ENCODE measurements around the gene KCTD10. TPM values are rescaled to one million over a fixed set of nuclear protein-coding genes. Genes with fewer than 3 reads are reported as not detected.

The KCTD10 gene
- polyA plus RNA-seq, 1 of the 3 experiments (the other 2 are of a cell fraction) = 66.9 TPM

- Histone ChIP-seq H3F3A (replicated peaks; ENCODE audit: insufficient read depth) (no peaks in the 10 kb centered on the region), H3K9me2 (no peaks in the 10 kb centered on the region), H3K27me3 (ENCODE audit: insufficient read depth) (no peaks in the 10 kb centered on the region), H3K9ac (peak overlapping the region; percentile 95), H3K4me1 (ENCODE audit: control insufficient read depth in 1 of 2, insufficient read depth in 2 of 2, low read depth in 1 of 2, low read length in 1 of 2) (peaks cover 16 to 17% of the 10 kb centered on the region in 2 experiments; a peak in 3 of 4 replicates), H3K79me2 (ENCODE audit: insufficient read depth) (peaks cover 90% of the 10 kb centered on the region), H3K36me3 (replicated peaks in 1 of 2; ENCODE audit: control insufficient read depth in 1 of 2, insufficient read depth in 2 of 2, low read length in 1 of 2) (peaks cover 0 to 18% of the 10 kb centered on the region in 2 experiments), H3K4me2 (peak overlapping the region; percentile 80), H4K20me1 (ENCODE audit: insufficient read depth) (peaks cover 29% of the 10 kb centered on the region), H3K9me3 (no peaks in the 10 kb centered on the region), H2AFZ (ENCODE audit: low read depth) (peak overlapping the region; percentile 97), H3K27ac (ENCODE audit: low read depth in 2 of 2, low read length in 1 of 2) (peak overlapping the region; percentile 87 to 96; a peak in 3 of 4 replicates), H3K4me3 (ENCODE audit: low read depth in 2 of 2, low read length in 1 of 2) (peak overlapping the region; percentile 93 to 94)
- 3% methylated on average over 11 of the region's 11 CpGs for WGBS (ENCODE audit: low lambda C conversion rate)
- no peak for TF ChIP-seq TEAD4 (IDR thresholded peaks at IDR 0.05; ENCODE audit: borderline replicate concordance, insufficient read depth)
- no peak for TF ChIP-seq MXI1 (IDR thresholded peaks at IDR 0.05; ENCODE audit: low read depth, low read length)
- no peak for TF ChIP-seq SMC3 (IDR thresholded peaks at IDR 0.05; ENCODE audit: low read depth, low read length)
- no peak for TF ChIP-seq FOSL2 (IDR thresholded peaks at IDR 0.05; ENCODE audit: borderline replicate concordance, low read depth)
- no peak for TF ChIP-seq TAF1 (IDR thresholded peaks at IDR 0.05; ENCODE audit: borderline replicate concordance, low read depth, low read length)
- no peak for TF ChIP-seq NRF1 (IDR thresholded peaks at IDR 0.05; ENCODE audit: low read depth, low read length)
- DNase-seq = no peak
- POLR2A ChIA-PET = interaction anchor here (0.6 to 1.3 kb wide), 3 partner anchors 9 to 434 kb away, joined by 3 read pairs; no protein-coding TSS in a partner anchor
- CTCF ChIA-PET = interaction anchor here (1.1 to 1.7 kb wide), 2 partner anchors 42 to 49 kb away, joined by 3 to 7 read pairs; no protein-coding TSS in a partner anchor
Measured at GRCh38 chr12:109476807-109477184, 304 bp downstream of the KCTD10 start.

GRCh38 chr12:109475993-109476806 lies 900 bp downstream of the KCTD10 start:
- Histone ChIP-seq H3K36me3 (replicated peaks in 1 of 2; ENCODE audit: control insufficient read depth in 1 of 2, insufficient read depth in 2 of 2, low read length in 1 of 2) (peaks cover 0 to 21% of the 10 kb centered on the region in 2 experiments), H3K9me2 (no peaks in the 10 kb centered on the region), H4K20me1 (ENCODE audit: insufficient read depth) (peaks cover 34% of the 10 kb centered on the region), H3K79me2 (ENCODE audit: insufficient read depth) (peaks cover 96% of the 10 kb centered on the region), H3K27me3 (ENCODE audit: insufficient read depth) (no peaks in the 10 kb centered on the region), H3K9ac (peak overlapping the region; percentile 95), H3K4me1 (ENCODE audit: control insufficient read depth in 1 of 2, insufficient read depth in 2 of 2, low read depth in 1 of 2, low read length in 1 of 2) (peaks cover 16 to 17% of the 10 kb centered on the region in 2 experiments; a peak in 3 of 4 replicates), H3F3A (replicated peaks; ENCODE audit: insufficient read depth) (no peaks in the 10 kb centered on the region), H3K4me3 (ENCODE audit: low read depth in 2 of 2, low read length in 1 of 2) (peak overlapping the region; percentile 93 to 94), H3K9me3 (no peaks in the 10 kb centered on the region), H3K4me2 (peak overlapping the region; percentile 80), H2AFZ (ENCODE audit: low read depth) (no peak overlapping the region), H3K27ac (ENCODE audit: low read depth in 2 of 2, low read length in 1 of 2) (peak overlapping the region in 1 of 2 experiments; percentile 87; a peak in 2 of 4 replicates)
- POLR2A ChIA-PET = interaction anchor here (0.9 kb wide), 1 partner anchor 43 kb away, joined by 3 read pairs; no protein-coding TSS in a partner anchor
- WGBS (ENCODE audit: low lambda C conversion rate) = 14% methylated on average over 16 of the region's 19 CpGs
- DNase-seq = peak; percentile 27
- CTCF ChIA-PET = interaction anchor here (0.8 to 3.5 kb wide), 5 partner anchors 10 to 48 kb away, joined by 3 to 13 read pairs (median 4); no protein-coding TSS in a partner anchor
- TF ChIP-seq IRF3 (IDR thresholded peaks at IDR 0.05; ENCODE audit: low read depth, low read length) (no peak), TAF1 (IDR thresholded peaks at IDR 0.05; ENCODE audit: borderline replicate concordance, low read depth, low read length) (no peak), MAX (IDR thresholded peaks at IDR 0.05; ENCODE audit: low read depth) (no peak), FOXM1 (IDR thresholded peaks at IDR 0.05; ENCODE audit: low read depth) (no peak), SIN3A (IDR thresholded peaks at IDR 0.05; ENCODE audit: borderline replicate concordance, low read depth, low read length) (no peak), FOSL2 (IDR thresholded peaks at IDR 0.05; ENCODE audit: borderline replicate concordance, low read depth) (no peak), POLR2AphosphoS5 (IDR thresholded peaks at IDR 0.05; ENCODE audit: low read depth, low read length) (no peak; the same call in 1 of the 2 replicates), TCF12 (IDR thresholded peaks at IDR 0.05) (no peak), RFX5 (IDR thresholded peaks at IDR 0.05; ENCODE audit: low read length) (no peak), EP300 (IDR thresholded peaks at IDR 0.05; ENCODE audit: borderline replicate concordance in 1 of 2, low read depth in 1 of 2, low read length in 1 of 2) (no peak), USF2 (IDR thresholded peaks at IDR 0.05; ENCODE audit: borderline replicate concordance, low read depth, low read length) (no peak), JUND (IDR thresholded peaks at IDR 0.05) (no peak), RAD21 (IDR thresholded peaks at IDR 0.05; ENCODE audit: low read length) (no peak)
